ENCODE data around the gene MAGI2.

MAGI2 gene

DNA sequence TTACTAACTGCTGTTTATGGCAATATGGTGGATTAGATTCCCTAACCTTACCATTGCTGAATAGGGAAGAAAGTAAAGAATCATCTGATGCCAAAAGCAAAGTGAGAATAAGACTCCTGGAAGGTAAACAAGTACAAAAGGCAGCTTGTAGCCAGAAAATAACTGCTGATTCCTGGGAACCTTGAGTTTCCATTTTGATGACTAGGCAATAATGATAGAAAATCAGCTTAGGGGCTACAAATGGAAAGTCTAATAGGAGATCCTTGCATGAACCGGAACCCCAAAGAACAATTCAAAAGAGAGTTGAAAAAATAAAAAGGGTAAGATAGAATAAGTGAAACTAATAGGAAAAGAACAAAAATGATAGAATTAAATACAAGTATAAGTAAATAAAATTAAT lies 1338.5 kb downstream of the MAGI2 start:
- DNase-seq (ENCODE audit: low read depth), result no peak
- TF ChIP-seq, protein P1, sequence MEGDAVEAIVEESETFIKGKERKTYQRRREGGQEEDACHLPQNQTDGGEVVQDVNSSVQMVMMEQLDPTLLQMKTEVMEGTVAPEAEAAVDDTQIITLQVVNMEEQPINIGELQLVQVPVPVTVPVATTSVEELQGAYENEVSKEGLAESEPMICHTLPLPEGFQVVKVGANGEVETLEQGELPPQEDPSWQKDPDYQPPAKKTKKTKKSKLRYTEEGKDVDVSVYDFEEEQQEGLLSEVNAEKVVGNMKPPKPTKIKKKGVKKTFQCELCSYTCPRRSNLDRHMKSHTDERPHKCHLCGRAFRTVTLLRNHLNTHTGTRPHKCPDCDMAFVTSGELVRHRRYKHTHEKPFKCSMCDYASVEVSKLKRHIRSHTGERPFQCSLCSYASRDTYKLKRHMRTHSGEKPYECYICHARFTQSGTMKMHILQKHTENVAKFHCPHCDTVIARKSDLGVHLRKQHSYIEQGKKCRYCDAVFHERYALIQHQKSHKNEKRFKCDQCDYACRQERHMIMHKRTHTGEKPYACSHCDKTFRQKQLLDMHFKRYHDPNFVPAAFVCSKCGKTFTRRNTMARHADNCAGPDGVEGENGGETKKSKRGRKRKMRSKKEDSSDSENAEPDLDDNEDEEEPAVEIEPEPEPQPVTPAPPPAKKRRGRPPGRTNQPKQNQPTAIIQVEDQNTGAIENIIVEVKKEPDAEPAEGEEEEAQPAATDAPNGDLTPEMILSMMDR (conservative IDR thresholded peaks at IDR 0.05; ENCODE audit: low read depth, low read length), result no peak
- H3K4me3 ChIP-seq (ENCODE audit: low read depth, low read length), result no peak overlapping the region

DNA sequence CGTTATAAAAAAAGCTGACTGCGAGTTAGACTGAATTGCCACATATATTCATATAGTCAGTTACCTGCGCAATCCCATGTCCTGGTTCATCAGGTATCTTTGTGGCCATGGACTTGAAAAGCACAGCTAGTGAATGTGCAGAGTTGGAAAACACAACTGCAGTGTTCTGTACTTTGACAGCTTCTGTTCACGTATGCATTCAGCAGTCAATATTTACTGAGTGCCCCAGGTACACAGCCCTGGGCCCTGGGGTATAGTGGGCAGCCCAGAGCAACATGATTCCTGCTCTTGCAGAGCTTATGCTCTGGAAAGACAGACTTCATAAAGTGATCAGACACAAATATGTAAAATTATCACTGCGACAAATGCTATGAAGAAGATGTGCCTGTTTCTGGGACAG lies 1341.0 kb downstream of the MAGI2 start:
- DNase-seq (ENCODE audit: low read depth), result no peak
- H3K4me3 ChIP-seq (ENCODE audit: low read depth, low read length), result no peak overlapping the region
- TF ChIP-seq, protein P1 (conservative IDR thresholded peaks at IDR 0.05; ENCODE audit: low read depth, low read length), result no peak

DNA sequence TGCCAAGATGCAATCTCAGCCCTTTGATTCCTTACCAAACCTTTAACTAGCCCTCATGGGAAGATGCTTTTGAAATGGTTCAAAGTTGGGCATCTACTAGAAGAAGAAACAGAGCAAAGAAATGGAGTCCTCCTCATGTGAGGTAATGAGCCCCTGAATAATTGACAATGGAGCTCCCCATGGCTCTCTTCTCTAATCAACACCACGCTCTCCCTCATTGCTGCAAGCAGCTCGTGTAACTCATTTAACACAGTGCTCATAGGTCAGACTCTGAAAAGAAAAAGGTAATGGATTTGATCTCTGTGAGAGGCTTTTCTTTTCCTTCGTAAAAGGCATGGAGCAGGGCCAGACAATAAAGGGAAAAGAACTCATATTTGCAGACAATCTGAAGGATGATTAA lies 1342.1 kb downstream of the MAGI2 start:
- DNase-seq (ENCODE audit: low read depth), result no peak
- TF ChIP-seq, protein P1 (conservative IDR thresholded peaks at IDR 0.05; ENCODE audit: low read depth, low read length), result no peak
- no peak overlapping the region for H3K4me3 ChIP-seq (ENCODE audit: low read depth, low read length)

DNA sequence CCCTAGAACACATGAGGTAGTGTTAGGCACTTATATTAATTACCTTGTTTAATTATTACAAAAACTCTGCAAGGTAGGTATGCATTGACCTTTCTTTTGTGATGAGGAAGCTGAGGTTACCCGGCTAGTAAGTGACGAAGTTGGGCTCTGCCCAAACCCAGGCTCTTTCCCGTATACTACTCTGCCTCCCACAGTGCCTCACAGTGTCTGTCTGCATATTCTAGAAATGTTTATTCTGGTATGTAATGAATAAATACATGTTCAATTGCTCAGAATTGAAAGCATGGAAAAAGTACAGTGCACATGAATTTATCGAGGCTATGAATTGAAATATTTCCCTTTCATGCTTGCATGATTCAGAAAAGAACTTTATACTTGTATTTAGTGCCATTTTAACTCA lies 1350.0 kb downstream of the MAGI2 start:
- DNase-seq (ENCODE audit: low read depth), result no peak
- TF ChIP-seq, protein P1 (conservative IDR thresholded peaks at IDR 0.05; ENCODE audit: low read depth, low read length), result no peak
- H3K4me3 ChIP-seq (ENCODE audit: low read depth, low read length), result no peak overlapping the region

GRCh38 chr7:78101076-78101475 lies 1352.4 kb downstream of the MAGI2 start:
- TF ChIP-seq, protein P1 (conservative IDR thresholded peaks at IDR 0.05; ENCODE audit: low read depth, low read length), result no peak
- no peak for DNase-seq (ENCODE audit: low read depth)
- no peak overlapping the region for H3K4me3 ChIP-seq (ENCODE audit: low read depth, low read length)

- H3K4me3 ChIP-seq (ENCODE audit: low read depth, low read length), result no peak overlapping the region
- DNase-seq (ENCODE audit: low read depth), result peak; percentile 6
- TF ChIP-seq, protein P1 (conservative IDR thresholded peaks at IDR 0.05; ENCODE audit: low read depth, low read length), result no peak
These were observed 1353.6 kb downstream of the MAGI2 start for GRCh38 chr7:78099715-78100394.

DNA sequence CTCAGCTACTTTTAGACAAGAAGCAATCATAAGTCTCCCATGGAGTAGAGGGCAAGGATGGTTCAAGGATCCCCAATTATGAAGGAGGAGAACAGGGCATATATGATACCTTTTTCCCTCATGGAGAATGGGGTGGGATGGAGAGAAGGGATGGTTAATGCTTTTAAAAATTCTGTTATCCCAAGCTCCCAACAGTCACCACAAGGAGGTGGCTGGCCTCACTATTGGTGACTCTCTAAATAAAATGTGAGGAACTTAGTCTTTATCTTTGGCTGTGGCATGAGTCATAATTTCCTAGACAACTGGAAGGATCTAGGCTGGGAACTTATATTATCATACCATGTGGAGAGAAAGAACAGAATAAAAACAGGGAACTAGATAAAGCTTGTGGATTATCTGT lies 1357.9 kb downstream of the MAGI2 start:
- peak; percentile 48 for DNase-seq (ENCODE audit: low read depth)
- no peak overlapping the region for H3K4me3 ChIP-seq (ENCODE audit: low read depth, low read length)
- TF ChIP-seq, protein P1 (conservative IDR thresholded peaks at IDR 0.05; ENCODE audit: low read depth, low read length), result peak; percentile 1

Data from choroid plexus epithelial cell (primary cell).